Skin epidermis (tissue), 12 donors: ENCODE measurements around the gene FAM181B.
"Not testable (repeated sequence)": the region's sequence is repeated elsewhere in the genome, so short reads cannot be mapped to it uniquely, and the experiment has no call there.

Source experiments
- H3K27ac ChIP-seq, 21 experiments: fragments of 200-600 bp; sonication (generic) in 11 of 21; one replicate each; pipeline ENCODE4 v1.5.0; 2020; ENCODE audit warnings: mild to moderate bottlenecking in 3 of 21, inconsistent platforms in 2 of 21, moderate library complexity in 2 of 21
- H3K4me3 ChIP-seq, 7 experiments: fragments of 200-600 bp; sonication (generic) in 2 of 7; one replicate each; pipeline ENCODE4 v1.5.0; 2020; ENCODE audit warnings: inconsistent platforms in 2 of 7, mild to moderate bottlenecking in 2 of 7, moderate library complexity in 1 of 7

The FAM181B gene

DNA sequence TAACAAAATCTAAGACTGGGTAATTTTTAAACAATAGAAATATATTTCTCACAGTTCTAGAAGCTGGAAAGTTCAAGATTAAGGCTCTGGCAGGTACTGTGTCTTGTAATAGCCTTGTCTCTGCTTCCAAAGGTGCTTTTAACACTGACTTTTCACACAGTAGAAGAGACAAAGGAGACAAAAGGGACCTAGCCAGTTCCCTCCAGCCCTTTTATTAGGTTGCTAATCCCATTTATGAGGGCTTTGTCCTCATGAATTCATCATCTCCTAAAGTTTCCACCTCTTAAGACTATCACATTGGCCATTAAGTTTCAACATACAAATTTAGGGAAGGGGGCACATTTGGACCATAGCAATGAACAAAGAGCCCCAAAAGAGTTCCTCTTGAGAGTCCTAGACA is 40.7 kb downstream of the FAM181B start:
- no peak overlapping the region for H3K4me3 ChIP-seq
- H3K27ac ChIP-seq = no peak overlapping the region

DNA sequence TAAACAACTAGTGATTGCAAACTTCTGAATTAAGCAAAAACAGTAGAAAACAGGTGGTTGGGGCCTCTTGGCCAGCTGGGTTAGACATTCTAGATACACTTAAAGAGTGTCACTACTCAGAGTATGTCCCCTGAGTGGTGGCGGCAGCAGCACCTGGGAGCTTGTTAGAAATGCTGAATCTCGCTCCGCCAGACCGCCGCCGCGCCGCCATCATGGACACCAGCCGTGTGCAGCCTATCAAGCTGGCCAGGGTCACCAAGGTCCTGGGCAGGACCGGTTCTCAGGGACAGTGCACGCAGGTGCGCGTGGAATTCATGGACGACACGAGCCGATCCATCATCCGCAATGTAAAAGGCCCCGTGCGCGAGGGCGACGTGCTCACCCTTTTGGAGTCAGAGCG is 44.3 kb downstream of the FAM181B start:
- H3K4me3 ChIP-seq, H3K27ac ChIP-seq: not testable (repeated sequence)

DNA sequence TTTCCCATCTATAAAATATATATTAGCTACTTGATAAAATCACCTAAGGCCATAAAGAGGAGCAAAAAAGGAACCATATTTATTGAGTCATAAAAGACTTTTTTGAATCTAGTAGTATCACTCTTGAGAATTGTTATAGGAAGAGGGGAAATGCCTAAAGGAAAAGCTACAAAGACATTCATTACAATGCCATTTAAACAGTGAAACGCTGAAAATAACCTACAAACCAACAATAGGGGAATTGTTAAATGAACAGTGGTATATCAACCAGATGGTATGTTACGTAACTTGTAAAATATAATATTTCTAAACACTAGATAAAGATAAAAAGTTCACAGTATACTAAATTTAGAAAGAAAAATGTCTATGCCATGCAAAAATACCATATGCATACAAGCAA is 47.5 kb downstream of the FAM181B start:
- Histone ChIP-seq H3K4me3 (no peak overlapping the region), H3K27ac (no peak overlapping the region)

GRCh38 chr11:82683029-82683428 is 50.6 kb downstream of the FAM181B start:
- Histone ChIP-seq H3K27ac (no peak overlapping the region), H3K4me3 (no peak overlapping the region)

- H3K4me3 ChIP-seq = no peak overlapping the region
- no peak overlapping the region for H3K27ac ChIP-seq
Measured at GRCh38 chr11:82682003-82682751, 51.5 kb downstream of the FAM181B start.

GRCh38 chr11:82680252-82680651 is 53.4 kb downstream of the FAM181B start:
- no peak overlapping the region for H3K27ac ChIP-seq

More at GRCh38 chr11:82680252-82680651, 53.4 kb downstream of the FAM181B start:
- H3K4me3 ChIP-seq = no peak overlapping the region
